ENCODE results near the gene PRKAR2B.

DNA sequence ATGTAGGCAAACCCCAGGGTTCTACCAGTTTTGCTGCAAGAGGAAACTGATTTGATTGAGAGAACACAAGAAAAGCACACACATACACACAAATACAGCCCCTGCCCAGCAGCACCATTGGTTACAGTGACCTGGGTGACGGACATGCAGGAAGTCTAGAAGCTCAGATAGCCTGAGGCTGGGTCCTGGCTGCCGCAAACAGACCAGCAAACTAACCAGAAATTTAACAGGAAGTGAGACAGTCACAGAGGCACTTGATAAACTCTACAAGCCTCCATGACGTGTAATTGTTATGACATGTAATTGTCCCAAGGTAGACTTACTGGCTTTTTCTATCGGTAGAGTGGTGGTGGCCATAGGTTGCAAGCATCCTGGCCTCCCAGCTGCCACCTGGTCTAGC lies 58.9 kb downstream of the PRKAR2B start:
- TF ChIP-seq GATA2 (IDR thresholded peaks at IDR 0.05; ENCODE audit: low read depth, low read length) (no peak), GATA3 (IDR thresholded peaks at IDR 0.05; ENCODE audit: low read depth, low read length) (no peak)

All from SH-SY5Y (cell line).